Upper lobe of left lung (tissue), 6 donors: ENCODE results near the gene ELFN2. TPM values are rescaled to one million over a fixed set of nuclear protein-coding genes. Genes with fewer than 3 reads are reported as not detected.

Experiments
- ATAC-seq, 2 donors: fragments of 200-7000 bp; cut with Tn5 transposase; one replicate each; pipeline ENCODE4 v1.9.1; 2022; ENCODE audit warnings: mild to moderate bottlenecking in 2 of 2, moderate library complexity in 2 of 2; ENCODE audit not compliant: low FRiP score in 2 of 2
- DNase-seq, 2 donors: peaks; one replicate each; pipeline ENCODE4 v3.0.0-alpha.2; 2019 to 2020
- H3K27ac ChIP-seq, 4 donors: fragments of 200-600 bp; sonication (generic); one replicate each; pipeline ENCODE4 v1.5.1; 2016 to 2019
- H3K27me3 ChIP-seq, 4 donors: fragments of 200-600 bp; sonication (generic); one replicate each; pipeline ENCODE4 v1.5.1; 2017 to 2019
- H3K36me3 ChIP-seq, 4 donors: fragments of 200-600 bp; sonication (generic); one replicate each; pipeline ENCODE4 v1.5.1; 2016 to 2019
- H3K4me1 ChIP-seq, 4 donors: fragments of 200-600 bp; sonication (generic); one replicate each; pipeline ENCODE4 v1.5.1; 2018 to 2019
- H3K4me3 ChIP-seq, 4 donors: fragments of 200-600 bp; sonication (generic); one replicate each; pipeline ENCODE4 v1.5.1; 2017 to 2019; ENCODE audit warnings: mild to moderate bottlenecking in 2 of 4, moderate library complexity in 1 of 4
- H3K9me3 ChIP-seq, 4 donors: fragments of 200-600 bp; sonication (generic); one replicate each; pipeline ENCODE4 v1.5.1; 2018 to 2019
- EP300 ChIP-seq, 4 donors: sonication (generic); formaldehyde crosslinking; IDR thresholded peaks; one replicate each; pipeline ENCODE4 v1.5.1; 2017; ENCODE audit warnings: antibody characterized with exemption in 4 of 4, control low read depth in 2 of 4
- POLR2A ChIP-seq, 4 donors: fragments of 450-650 bp; IDR thresholded peaks; one replicate each; pipeline ENCODE4 v1.5.1; 2016 to 2017; ENCODE audit warnings: antibody characterized with exemption in 4 of 4, mild to moderate bottlenecking in 2 of 4
- POLR2AphosphoS5 ChIP-seq, 2 donors: sonication (generic); formaldehyde crosslinking; IDR thresholded peaks; one replicate each; pipeline ENCODE4 v1.5.1; 2017; ENCODE audit warnings: antibody characterized with exemption in 2 of 2
- WGBS, 2 donors: methylation state at CpG; one replicate each; pipeline ENCODE4 v1.1.5; 2017 to 2018; 5-methylcytosine and 5-hydroxymethylcytosine counted together
- total RNA-seq, 6 donors: library from RNA; depleted of rRNA in 4 of 6; stranded (reverse); fragments of >200 nt in 4 of 6; gene quantifications; one replicate each; pipeline versions ENCODE4 v1.1.0 to v1.2.1, GENCODE V29; 2016 to 2021
- TF ChIP-seq, protein P1 (sequence below), 6 experiments: fragments of 450-650 bp in 4 of 6; fragments of 200-600 bp in 2 of 6; sonication (generic) in 2 of 6; IDR thresholded peaks; one replicate each; pipeline ENCODE4 v1.5.1; 2016 to 2019; ENCODE audit warnings: antibody characterized with exemption in 6 of 6
- donor health status: DM: no; HTN: no; CAD: no; lungs with moderate emphysema.
- donor health status: DM: no; HTN: yes; CAD: no; lungs with severe emphysema.

The ELFN2 gene
- total RNA-seq, 6 donors from 2014 or later = 0.37 to 9.1 (median 4.5) TPM

DNA sequence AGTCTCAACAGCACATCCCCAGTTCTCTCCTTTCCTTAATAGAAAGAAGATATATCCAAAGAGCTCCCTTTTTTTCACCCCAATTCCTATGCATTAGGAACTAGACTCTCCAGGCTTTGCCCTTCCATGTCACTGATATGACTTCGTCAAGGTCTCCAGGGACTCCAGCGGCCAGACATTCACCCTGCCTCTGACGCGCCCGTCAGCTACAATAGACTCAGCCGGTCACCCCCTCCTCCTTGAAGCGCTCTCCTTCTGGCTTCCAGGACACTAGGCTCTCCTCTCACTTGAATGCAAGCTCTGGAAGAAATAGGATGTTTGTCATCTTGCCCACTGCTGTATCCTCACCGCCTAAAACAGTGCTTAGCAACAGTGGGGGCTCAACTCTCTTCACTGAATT, 14.9 kb upstream of the ELFN2 start:
- 71 to 76% methylated on average over 8 of the region's 8 CpGs for WGBS, 2 donors
- no peak for TF ChIP-seq POLR2AphosphoS5 (IDR thresholded peaks at IDR 0.05)
- TF ChIP-seq EP300 (IDR thresholded peaks at IDR 0.05) = no peak
- TF ChIP-seq POLR2A (IDR thresholded peaks at IDR 0.05) = no peak
- TF ChIP-seq, protein P1, sequence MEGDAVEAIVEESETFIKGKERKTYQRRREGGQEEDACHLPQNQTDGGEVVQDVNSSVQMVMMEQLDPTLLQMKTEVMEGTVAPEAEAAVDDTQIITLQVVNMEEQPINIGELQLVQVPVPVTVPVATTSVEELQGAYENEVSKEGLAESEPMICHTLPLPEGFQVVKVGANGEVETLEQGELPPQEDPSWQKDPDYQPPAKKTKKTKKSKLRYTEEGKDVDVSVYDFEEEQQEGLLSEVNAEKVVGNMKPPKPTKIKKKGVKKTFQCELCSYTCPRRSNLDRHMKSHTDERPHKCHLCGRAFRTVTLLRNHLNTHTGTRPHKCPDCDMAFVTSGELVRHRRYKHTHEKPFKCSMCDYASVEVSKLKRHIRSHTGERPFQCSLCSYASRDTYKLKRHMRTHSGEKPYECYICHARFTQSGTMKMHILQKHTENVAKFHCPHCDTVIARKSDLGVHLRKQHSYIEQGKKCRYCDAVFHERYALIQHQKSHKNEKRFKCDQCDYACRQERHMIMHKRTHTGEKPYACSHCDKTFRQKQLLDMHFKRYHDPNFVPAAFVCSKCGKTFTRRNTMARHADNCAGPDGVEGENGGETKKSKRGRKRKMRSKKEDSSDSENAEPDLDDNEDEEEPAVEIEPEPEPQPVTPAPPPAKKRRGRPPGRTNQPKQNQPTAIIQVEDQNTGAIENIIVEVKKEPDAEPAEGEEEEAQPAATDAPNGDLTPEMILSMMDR (IDR thresholded peaks at IDR 0.05) = no peak
- H3K27ac ChIP-seq = no peak overlapping the region
- no peak overlapping the region for H3K4me3 ChIP-seq
- H3K36me3 ChIP-seq = no peaks in the 10 kb centered on the region
- H3K9me3 ChIP-seq = peaks cover 0 to 7% (median 5%) of the 10 kb centered on the region in 4 donors
- ATAC-seq (no peak), DNase-seq (no peak)
- H3K4me1 ChIP-seq = no peaks in the 10 kb centered on the region
- no peaks in the 10 kb centered on the region for H3K27me3 ChIP-seq

- 91 to 97% methylated on average over 4 of the region's 4 CpGs for WGBS, 2 donors
- Histone ChIP-seq H3K36me3 (no peaks in the 10 kb centered on the region), H3K27me3 (no peaks in the 10 kb centered on the region), H3K4me3 (no peak overlapping the region), H3K27ac (no peak overlapping the region), H3K4me1 (no peaks in the 10 kb centered on the region), H3K9me3 (peaks cover 0 to 7% (median 5%) of the 10 kb centered on the region in 4 donors)
- no peak for ATAC-seq
- no peak for TF ChIP-seq POLR2AphosphoS5 (IDR thresholded peaks at IDR 0.05)
- TF ChIP-seq, protein P1 (IDR thresholded peaks at IDR 0.05) = no peak
- no peak for TF ChIP-seq POLR2A (IDR thresholded peaks at IDR 0.05)
- TF ChIP-seq EP300 (IDR thresholded peaks at IDR 0.05) = no peak
- no peak for DNase-seq
Measured at GRCh38 chr22:37440875-37441274, 13.6 kb upstream of the ELFN2 start.

GRCh38 chr22:37439347-37439746, 12.1 kb upstream of the ELFN2 start:
- Histone ChIP-seq H3K27ac (no peak overlapping the region), H3K4me1 (no peaks in the 10 kb centered on the region), H3K27me3 (no peaks in the 10 kb centered on the region), H3K36me3 (no peaks in the 10 kb centered on the region), H3K9me3 (peaks cover 0 to 7% (median 5%) of the 10 kb centered on the region in 4 donors), H3K4me3 (no peak overlapping the region)
- ATAC-seq (no peak), DNase-seq (no peak)
- WGBS, 2 donors = 82 to 92% methylated on average over 5 of the region's 5 CpGs
- TF ChIP-seq POLR2AphosphoS5 (IDR thresholded peaks at IDR 0.05) (no peak), EP300 (IDR thresholded peaks at IDR 0.05) (no peak), POLR2A (IDR thresholded peaks at IDR 0.05) (no peak)
- TF ChIP-seq, protein P1 (IDR thresholded peaks at IDR 0.05) = no peak

GRCh38 chr22:37435970-37436603, 8.8 kb upstream of the ELFN2 start:
- TF ChIP-seq POLR2A (IDR thresholded peaks at IDR 0.05) (no peak), POLR2AphosphoS5 (IDR thresholded peaks at IDR 0.05) (no peak), EP300 (IDR thresholded peaks at IDR 0.05) (no peak)
- TF ChIP-seq, protein P1 (IDR thresholded peaks at IDR 0.05) = no peak
- no peak for DNase-seq
- Histone ChIP-seq H3K4me1 (no peaks in the 10 kb centered on the region), H3K9me3 (peaks cover 0 to 5% (median 4%) of the 10 kb centered on the region in 4 donors), H3K27me3 (no peaks in the 10 kb centered on the region), H3K36me3 (no peaks in the 10 kb centered on the region), H3K27ac (no peak overlapping the region), H3K4me3 (no peak overlapping the region)
- 92 to 94% methylated on average over 4 to 5 of the region's 5 CpGs for WGBS, 2 donors
- no peak for ATAC-seq

DNA sequence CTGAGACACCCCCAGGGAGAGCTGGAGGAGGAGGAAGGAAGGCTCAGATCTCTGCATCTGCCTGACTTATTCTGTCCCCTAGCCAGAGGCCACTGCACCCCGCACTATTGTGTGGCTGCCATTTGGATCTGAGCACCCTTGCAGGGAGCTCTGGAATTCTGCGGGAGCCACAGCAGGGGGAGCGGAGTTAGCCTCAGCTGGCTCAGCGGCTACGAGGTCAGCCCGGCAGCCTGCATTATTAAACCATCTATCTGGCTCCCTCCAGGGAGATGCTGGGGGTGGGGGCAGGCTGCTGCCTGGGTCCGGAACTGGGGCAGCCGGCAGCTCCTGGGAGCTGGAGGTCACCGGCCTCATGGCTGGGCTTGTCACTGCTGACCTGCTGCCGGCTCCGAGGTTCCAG, 6.5 kb upstream of the ELFN2 start:
- TF ChIP-seq, protein P1 (IDR thresholded peaks at IDR 0.05) = no peak
- TF ChIP-seq POLR2AphosphoS5 (IDR thresholded peaks at IDR 0.05) = no peak
- no peak for TF ChIP-seq POLR2A (IDR thresholded peaks at IDR 0.05)
- no peak for TF ChIP-seq EP300 (IDR thresholded peaks at IDR 0.05)
- H3K27ac ChIP-seq = no peak overlapping the region
- peak in 1 of 2 donors; percentile 54 for DNase-seq
- no peaks in the 10 kb centered on the region for H3K4me1 ChIP-seq
- no peak for ATAC-seq
- no peak overlapping the region for H3K4me3 ChIP-seq
- no peaks in the 10 kb centered on the region for H3K9me3 ChIP-seq
- H3K36me3 ChIP-seq = no peaks in the 10 kb centered on the region
- 58 to 67% methylated on average over 11 of the region's 11 CpGs for WGBS, 2 donors
- H3K27me3 ChIP-seq = peaks cover 0 to 2% (median under 1%) of the 10 kb centered on the region in 4 donors
